HG03432 (cell line): Measurements from ENCODE around the gene RGN.
"Not testable (repeated sequence)": the region's sequence is repeated elsewhere in the genome, so short reads cannot be mapped to it uniquely, and the experiment has no call there.

Source experiments
- ATAC-seq: cut with Tn5 transposase; IDR thresholded peaks from one replicate; pipeline ENCODE4 v1.9.1; 2021; ENCODE audit warnings: mild to moderate bottlenecking, moderate library complexity; ENCODE audit not compliant: unreplicated experiment

Gene RGN

GRCh38 chrX:47116551-47117110 is 38.4 kb downstream of the RGN start:
- not testable (repeated sequence) for ATAC-seq

GRCh38 chrX:47124466-47124865 is 46.2 kb downstream of the RGN start:
- ATAC-seq = not testable (repeated sequence)

GRCh38 chrX:47129157-47129898 is 51.1 kb downstream of the RGN start:
- ATAC-seq = peak; percentile 99

- ATAC-seq = no peak
Measured at GRCh38 chrX:47129899-47130358, 51.7 kb downstream of the RGN start.

- ATAC-seq = no peak
Measured at GRCh38 chrX:47133493-47133892, 55.2 kb downstream of the RGN start.

- ATAC-seq = not testable (repeated sequence)
Measured at GRCh38 chrX:47135650-47136049, 57.4 kb downstream of the RGN start.

GRCh38 chrX:47138171-47138570 is 59.9 kb downstream of the RGN start:
- no peak for ATAC-seq
